GM20431 (cell line): ENCODE measurements around the gene ELFN1.

Source experiments
- in situ Hi-C: fragments of 300-500 bp; cut with MseI, MboI; formaldehyde crosslinking; loops from one replicate; pipeline ENCODE4 v1.15.0; 2020; ENCODE audit warnings: low sequenced_read_pairs; ENCODE audit not compliant: unreplicated experiment

ELFN1 gene

GRCh38 chr7:1674161-1675035, 4.3 kb downstream of the ELFN1 start:
- in situ Hi-C loops, result no loop called here

GRCh38 chr7:1675036-1675671, 5.1 kb downstream of the ELFN1 start:
- in situ Hi-C loops, result no loop called here

- in situ Hi-C loops, result no loop called here
Measured at GRCh38 chr7:1675673-1676549, 5.8 kb downstream of the ELFN1 start.

GRCh38 chr7:1676550-1677078, 6.5 kb downstream of the ELFN1 start:
- in situ Hi-C loops, result no loop called here

- in situ Hi-C loops, result no loop called here
Measured at GRCh38 chr7:1677206-1678080, 7.4 kb downstream of the ELFN1 start.

GRCh38 chr7:1678081-1678543, 8.0 kb downstream of the ELFN1 start:
- in situ Hi-C loops, result no loop called here

GRCh38 chr7:1678571-1679325, 8.7 kb downstream of the ELFN1 start:
- in situ Hi-C loops, result no loop called here

GRCh38 chr7:1679326-1679965, 9.4 kb downstream of the ELFN1 start:
- in situ Hi-C loops, result no loop called here

- in situ Hi-C loops, result no loop called here
Measured at GRCh38 chr7:1679966-1680730, 10.1 kb downstream of the ELFN1 start.

GRCh38 chr7:1681581-1681980, 11.5 kb downstream of the ELFN1 start:
- in situ Hi-C loops, result no loop called here

- in situ Hi-C loops, result no loop called here
Measured at GRCh38 chr7:1685000-1685624, 15.0 kb downstream of the ELFN1 start.

- in situ Hi-C loops, result no loop called here
Measured at GRCh38 chr7:1688542-1688941, 18.5 kb downstream of the ELFN1 start.

- in situ Hi-C loops, result no loop called here
Measured at GRCh38 chr7:1689311-1689710, 19.2 kb downstream of the ELFN1 start.

GRCh38 chr7:1690359-1690958, 20.4 kb downstream of the ELFN1 start:
- in situ Hi-C loops, result no loop called here

- in situ Hi-C loops, result no loop called here
Measured at GRCh38 chr7:1691096-1691495, 21.0 kb downstream of the ELFN1 start.

GRCh38 chr7:1691601-1692514, 21.8 kb downstream of the ELFN1 start:
- in situ Hi-C loops, result no loop called here
